Adrenal gland (tissue), 12 donors: ENCODE measurements around the gene KNSTRN. TPM values are rescaled to one million over a fixed set of nuclear protein-coding genes. Genes with fewer than 3 reads are reported as not detected.

Experiments used
- DNase-seq, 7 donors: peaks; one replicate each; pipeline ENCODE4 v3.0.0-alpha.2; 2019 to 2020
- H3K27ac ChIP-seq, 5 donors: fragments of 200-600 bp; sonication (generic) in 4 of 5; 1 replicate in 3 of 5; 2 replicates in 2 of 5; pipeline versions ENCODE4 v1.5.1 to v1.8.0; 2016 to 2020; ENCODE audit warnings: mild to moderate bottlenecking in 1 of 5
- H3K27me3 ChIP-seq: fragments of 200-600 bp; 2 replicates; pipeline ENCODE4 v1.8.0; 2021
- H3K36me3 ChIP-seq, 2 donors: fragments of 200-600 bp; replicated peaks in 1 of 2; 1 replicate in 1 of 2; 2 replicates in 1 of 2; pipeline versions ENCODE4 v1.5.1 to v1.8.0; 2018 to 2022
- H3K4me1 ChIP-seq, 2 donors: fragments of 200-600 bp; replicated peaks in 1 of 2; 1 replicate in 1 of 2; 2 replicates in 1 of 2; pipeline versions ENCODE4 v1.5.1 to v1.8.0; 2018 to 2021
- H3K4me3 ChIP-seq, 4 donors: fragments of 200-600 bp; sonication (generic) in 3 of 4; one replicate each; pipeline ENCODE4 v1.5.1; 2016 to 2018
- H3K9me3 ChIP-seq, 3 donors: fragments of 200-600 bp; sonication (generic) in 1 of 3; replicated peaks in 1 of 3; 1 replicate in 2 of 3; 2 replicates in 1 of 3; pipeline versions ENCODE4 v1.5.1 to v1.8.0; 2016 to 2021
- CTCF ChIP-seq, 6 experiments: fragments of 450-650 bp in 4 of 6; fragments of 200-600 bp in 2 of 6; sonication (generic) in 1 of 6; IDR thresholded peaks; 1 replicate in 5 of 6; 2 replicates in 1 of 6; pipeline versions ENCODE4 v1.5.1 to v1.8.0; 2016 to 2021; ENCODE audit warnings: antibody characterized with exemption in 6 of 6, mild to moderate bottlenecking in 2 of 6, moderate library complexity in 1 of 6
- POLR2A ChIP-seq, 2 donors: fragments of 450-650 bp; IDR thresholded peaks; one replicate each; pipeline ENCODE4 v1.6.1; 2017; ENCODE audit warnings: antibody characterized with exemption in 2 of 2, mild to moderate bottlenecking in 2 of 2, moderate library complexity in 1 of 2
- WGBS, 4 donors: extraction: QIAGEN DNeasy Blood & Tissue Kit in 2 of 4; methylation state at CpG; one replicate each; pipeline versions ENCODE4 v1.1.5 to v1.1.7; 2013 to 2017; 5-methylcytosine and 5-hydroxymethylcytosine counted together
- intact Hi-C, 2 donors: fragments of 100-400 bp; cut with DNase I; formaldehyde crosslinking; loops; one replicate each; pipeline versions ENCODE4 v1.14.1 to v1.15.0; 2022 to 2023
- polyA plus RNA-seq, 3 donors: library from polyadenylated mRNA; stranded (reverse); fragments of 200-250 nt in 2 of 3; fragments of 350-450 nt in 1 of 3; fragmentation: Illumina TruSeq in 1 of 3; extraction: RNeasy Lipid Tissue Mini Kit (QIAGEN cat#74804) in 1 of 3; gene quantifications; one replicate each; pipeline ENCODE4 v1.2.3, GENCODE V29; 2013 to 2014
- total RNA-seq, 9 donors: library from RNA; depleted of rRNA in 4 of 9; stranded (reverse); fragments of >200 nt in 4 of 9; fragments of 120-200 nt in 1 of 9; fragmentation: NEBNext Ultra II Directional in 1 of 9; extraction: Animal tissue kit (Norgen Biotek cat#: 25700) in 1 of 9; gene quantifications; one replicate each; pipeline versions ENCODE4 v1.1.0 to v1.2.4, GENCODE V29; 2013 to 2023
- donor health status: healthy with polysubstance abuse.
- donor health status: Bipolar disorder and iron deficiency.
- donor health status: DM: yes; HTN: yes; CAD: no.
- donor health status: DM: no; HTN: no; CAD: no.
- donor health status: DM: no; HTN: no; CAD: no.
- donor health status: DM: yes; HTN: yes; CAD: no.

Gene KNSTRN
- total and polyA plus RNA-seq, 12 donors = 4.0 to 39.8 (median 10.4) TPM

- Histone ChIP-seq H3K4me3 (peak overlapping the region; percentile 10 to 99 (median 51)), H3K36me3 (no peaks in the 10 kb centered on the region), H3K9me3 (no peaks in the 10 kb centered on the region), H3K27ac (peak overlapping the region; percentile 60 to 94 (median 78)), H3K27me3 (peaks cover 3% of the 10 kb centered on the region), H3K4me1 (peaks cover 44 to 59% of the 10 kb centered on the region in 2 donors)
- TF ChIP-seq POLR2A (IDR thresholded peaks at IDR 0.05) (peak in 1 of 2 donors; percentile 7), CTCF (IDR thresholded peaks at IDR 0.05) (peak in 2 of 6 experiments; percentile 9 to 22)
- DNase-seq = peak in 3 of 7 donors; percentile 49 to 59 (median 54)
- intact Hi-C loops = no loop called here
- WGBS, 4 donors = 0 to 2% (median 1%) methylated on average over 2 to 119 of the region's 119 CpGs; no CpG with 5 or more reads in 1 of the 4 donors
Observed at GRCh38 chr15:40441565-40442531, 59.3 kb downstream of the KNSTRN start.

- H3K4me1 ChIP-seq = peaks cover 44 to 58% of the 10 kb centered on the region in 2 donors
- no peaks in the 10 kb centered on the region for H3K36me3 ChIP-seq
- no peaks in the 10 kb centered on the region for H3K27me3 ChIP-seq
- H3K27ac ChIP-seq = peak overlapping the region; percentile 60 to 89 (median 78)
- H3K4me3 ChIP-seq = no peak overlapping the region
- peak; percentile 62 to 80 (median 77) for DNase-seq
- intact Hi-C loops = no loop called here
- WGBS, 4 donors = 36 to 53% (median 45%) methylated on average over 4 of the region's 4 CpGs
- no peaks in the 10 kb centered on the region for H3K9me3 ChIP-seq
- peak in 1 of 2 donors; percentile 75 for TF ChIP-seq POLR2A (IDR thresholded peaks at IDR 0.05)
- TF ChIP-seq CTCF (IDR thresholded peaks at IDR 0.05) = no peak
Observed at GRCh38 chr15:40443255-40443654, 60.7 kb downstream of the KNSTRN start.

- no peak for DNase-seq
- no peaks in the 10 kb centered on the region for H3K9me3 ChIP-seq
- intact Hi-C loops = no loop called here
- H3K27me3 ChIP-seq = no peaks in the 10 kb centered on the region
- no peaks in the 10 kb centered on the region for H3K36me3 ChIP-seq
- peaks cover 38 to 53% of the 10 kb centered on the region in 2 donors for H3K4me1 ChIP-seq
- H3K27ac ChIP-seq = peak overlapping the region in 4 of 5 donors; percentile 60 to 89 (median 82)
- WGBS, 4 donors = 83 to 87% (median 86%) methylated on average over 3 of the region's 3 CpGs
- TF ChIP-seq CTCF (IDR thresholded peaks at IDR 0.05) (no peak), POLR2A (IDR thresholded peaks at IDR 0.05) (no peak)
- no peak overlapping the region for H3K4me3 ChIP-seq
Observed at GRCh38 chr15:40443846-40444245, 61.3 kb downstream of the KNSTRN start.

Other genes with a start within 250 kb of the KNSTRN start
- 10 to 100 TPM in 1 of 9 donors, 1 to 10 TPM in 8; 1.1 to 13.7 (median 2.7) TPM for gene BUB1B, start 221.7 kb upstream of the KNSTRN start, total RNA-seq
- gene BUB1B, start 221.7 kb upstream of the KNSTRN start, polyA plus RNA-seq = 1 to 10 TPM in 2 of 3 donors, under 1 TPM in 1; 0.81 to 2.9 (median 1.4) TPM
- 10 to 100 TPM in 7 of 9 donors, 1 to 10 TPM in 2; 5.8 to 31.0 (median 18.2) TPM for gene PAK6, start 143.7 kb upstream of the KNSTRN start, total RNA-seq
- gene PAK6, start 143.7 kb upstream of the KNSTRN start, polyA plus RNA-seq = 10 to 100 TPM in 1 of 3 donors, 1 to 10 TPM in 2; 4.9 to 11.3 (median 6.0) TPM
- not detected for gene ANKRD63, start 99.7 kb upstream of the KNSTRN start, total RNA-seq
- gene ANKRD63, start 99.7 kb upstream of the KNSTRN start, polyA plus RNA-seq = not detected
- gene PLCB2, start 74.8 kb upstream of the KNSTRN start, total RNA-seq = 10 to 100 TPM in 7 of 9 donors, 1 to 10 TPM in 2; 2.5 to 36.1 (median 23.6) TPM
- 100 to 1,000 TPM in 1 of 3 donors, 10 to 100 TPM in 1, 1 to 10 TPM in 1; 5.4 to 100 (median 39.4) TPM for gene PLCB2, start 74.8 kb upstream of the KNSTRN start, polyA plus RNA-seq
- gene INAFM2, start 59.0 kb upstream of the KNSTRN start, total RNA-seq = 10 to 100 TPM; 10.6 to 25.5 (median 19.3) TPM
- 10 to 100 TPM; 12.0 to 24.5 (median 20.9) TPM for gene INAFM2, start 59.0 kb upstream of the KNSTRN start, polyA plus RNA-seq
- 10 to 100 TPM in 7 of 9 donors, 1 to 10 TPM in 1, under 1 TPM in 1; 0.72 to 41.0 (median 11.0) TPM for gene CCDC9B, start 41.8 kb upstream of the KNSTRN start, total RNA-seq
- 10 to 100 TPM in 1 of 3 donors, 1 to 10 TPM in 2; 5.3 to 30.4 (median 6.5) TPM for gene CCDC9B, start 41.8 kb upstream of the KNSTRN start, polyA plus RNA-seq
- gene PHGR1, start 31.7 kb upstream of the KNSTRN start, total RNA-seq = under 1 TPM in 1 of 9 donors, not detected in 8; 0.79 TPM
- 1 to 10 TPM in 2 of 3 donors, not detected in 1; 1.3 to 4.5 TPM for gene PHGR1, start 31.7 kb upstream of the KNSTRN start, polyA plus RNA-seq
- 1 to 10 TPM in 4 of 9 donors, under 1 TPM in 4, not detected in 1; 0.36 to 3.6 (median 0.94) TPM for gene DISP2, start 24.5 kb upstream of the KNSTRN start, total RNA-seq
- gene DISP2, start 24.5 kb upstream of the KNSTRN start, polyA plus RNA-seq = 10 to 100 TPM in 2 of 3 donors, 1 to 10 TPM in 1; 1.8 to 19.4 (median 10.3) TPM
- gene IVD, start 23.1 kb downstream of the KNSTRN start, total RNA-seq = 100 to 1,000 TPM in 8 of 9 donors, 10 to 100 TPM in 1; 64.5 to 252 (median 156) TPM
- 10 to 100 TPM; 61.0 to 92.4 (median 62.6) TPM for gene IVD, start 23.1 kb downstream of the KNSTRN start, polyA plus RNA-seq
- 10 to 100 TPM; 26.3 to 58.8 (median 34.5) TPM for gene BAHD1, start 58.2 kb downstream of the KNSTRN start, total RNA-seq
- 10 to 100 TPM; 13.2 to 30.8 (median 23.6) TPM for gene BAHD1, start 58.2 kb downstream of the KNSTRN start, polyA plus RNA-seq
- 10 to 100 TPM in 5 of 9 donors, 1 to 10 TPM in 4; 7.4 to 20.6 (median 14.0) TPM for gene CHST14, start 88.3 kb downstream of the KNSTRN start, total RNA-seq
- 10 to 100 TPM in 1 of 3 donors, 1 to 10 TPM in 2; 5.0 to 11.0 (median 6.7) TPM for gene CHST14, start 88.3 kb downstream of the KNSTRN start, polyA plus RNA-seq
- gene CCDC32, start 182.3 kb downstream of the KNSTRN start, total RNA-seq = 10 to 100 TPM; 28.4 to 42.8 (median 37.7) TPM
- 10 to 100 TPM; 33.1 to 41.7 (median 37.7) TPM for gene CCDC32, start 182.3 kb downstream of the KNSTRN start, polyA plus RNA-seq
- 10 to 100 TPM; 10.0 to 20.7 (median 11.9) TPM for gene RPUSD2, start 186.6 kb downstream of the KNSTRN start, total RNA-seq
- 10 to 100 TPM in 2 of 3 donors, 1 to 10 TPM in 1; 5.7 to 18.5 (median 11.0) TPM for gene RPUSD2, start 186.6 kb downstream of the KNSTRN start, polyA plus RNA-seq
- 1 to 10 TPM in 8 of 9 donors, under 1 TPM in 1; 0.69 to 7.9 (median 1.7) TPM for gene KNL1, start 211.5 kb downstream of the KNSTRN start, total RNA-seq
- under 1 TPM; 0.13 to 0.77 (median 0.16) TPM for gene KNL1, start 211.5 kb downstream of the KNSTRN start, polyA plus RNA-seq